ENCODE data around the gene HSPA4L. TPM values are rescaled to one million over a fixed set of nuclear protein-coding genes. Genes with fewer than 3 reads are reported as not detected.

The HSPA4L gene
- total and polyA plus RNA-seq, 7 donors, result 0.36 to 8.2 (median 2.7) TPM

- Histone ChIP-seq H3K4me3 (no peak overlapping the region), H3K4me1 (no peaks in the 10 kb centered on the region), H3K9me3 (peaks cover 7% of the 10 kb centered on the region), H3K27ac (no peak overlapping the region), H3K36me3 (ENCODE audit: insufficient read depth in 1 of 2, low read depth in 1 of 2) (no peaks in the 10 kb centered on the region), H3K27me3 (ENCODE audit: insufficient read depth in 3 of 3, low read length in 2 of 3) (no peaks in the 10 kb centered on the region)
- no peak for ATAC-seq
- TF ChIP-seq CTCF (IDR thresholded peaks at IDR 0.05), result no peak
- intact Hi-C loops (cut with DNase I), result no loop called here
- WGBS, 3 donors, result 87 to 91% (median 90%) methylated on average over 12 of the region's 12 CpGs
- no peak for DNase-seq
Observed at GRCh38 chr4:127843704-127844600, 61.8 kb downstream of the HSPA4L start.

DNA sequence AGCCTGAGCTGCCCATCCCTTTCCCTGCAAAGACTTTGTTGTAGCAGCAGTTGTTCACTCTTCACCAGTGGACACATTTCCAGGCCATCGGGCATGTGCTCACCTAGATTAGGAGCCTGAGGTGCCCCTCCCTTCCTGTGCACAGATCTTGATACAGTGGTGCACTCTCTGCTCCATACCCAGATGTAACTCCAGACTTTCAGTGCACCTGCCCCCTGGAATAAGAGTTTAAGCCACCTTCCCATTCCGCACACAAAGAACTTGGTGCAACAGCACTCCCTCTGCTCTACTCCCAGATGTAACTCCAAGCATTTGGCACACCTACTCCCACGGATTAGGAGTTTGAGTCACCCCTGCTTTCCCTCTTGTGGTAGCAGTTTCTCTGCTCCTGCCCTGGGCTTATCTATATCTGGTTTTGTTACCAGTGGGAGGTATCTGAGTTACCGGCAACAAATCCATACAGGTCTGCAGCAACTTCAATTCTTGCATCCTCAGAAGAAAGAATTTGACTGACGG is 62.5 kb downstream of the HSPA4L start:
- WGBS, 3 donors, result 92% methylated on average over 5 of the region's 5 CpGs
- intact Hi-C loops (cut with DNase I), result no loop called here
- no peaks in the 10 kb centered on the region for H3K36me3 ChIP-seq (ENCODE audit: insufficient read depth in 1 of 2, low read depth in 1 of 2)
- ATAC-seq (no peak), DNase-seq (no peak)
- H3K4me3 ChIP-seq, result no peak overlapping the region
- no peak for TF ChIP-seq CTCF (IDR thresholded peaks at IDR 0.05)
- H3K27me3 ChIP-seq (ENCODE audit: insufficient read depth in 3 of 3, low read length in 2 of 3), result no peaks in the 10 kb centered on the region
- no peaks in the 10 kb centered on the region for H3K4me1 ChIP-seq
- H3K27ac ChIP-seq, result no peak overlapping the region
- H3K9me3 ChIP-seq, result peaks cover 10% of the 10 kb centered on the region

DNA sequence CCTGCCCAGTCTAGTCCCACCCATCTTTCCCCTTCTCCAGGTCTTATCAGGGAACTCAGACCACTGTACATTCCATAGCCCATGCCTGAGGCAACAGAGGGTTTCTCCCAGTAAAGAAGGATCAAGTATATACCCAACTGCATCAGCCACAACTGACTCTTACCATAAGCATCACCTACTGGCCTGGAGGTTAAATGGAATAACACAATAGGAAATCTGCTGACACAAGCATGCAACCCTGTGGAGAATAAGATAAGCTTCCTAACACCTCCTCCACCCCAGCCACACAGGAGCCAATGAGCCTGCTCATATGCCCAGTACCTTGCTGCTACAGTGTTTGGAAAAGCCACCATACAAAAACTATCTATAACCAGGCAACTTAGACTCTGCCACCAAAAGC is 63.9 kb downstream of the HSPA4L start:
- TF ChIP-seq CTCF (IDR thresholded peaks at IDR 0.05), result no peak
- Histone ChIP-seq H3K4me3 (no peak overlapping the region), H3K27ac (no peak overlapping the region), H3K27me3 (ENCODE audit: insufficient read depth in 3 of 3, low read length in 2 of 3) (no peaks in the 10 kb centered on the region), H3K4me1 (no peaks in the 10 kb centered on the region), H3K36me3 (ENCODE audit: insufficient read depth in 1 of 2, low read depth in 1 of 2) (no peaks in the 10 kb centered on the region), H3K9me3 (peaks cover 22% of the 10 kb centered on the region)
- DNase-seq (no peak), ATAC-seq (no peak)
- intact Hi-C loops (cut with DNase I), result no loop called here

DNA sequence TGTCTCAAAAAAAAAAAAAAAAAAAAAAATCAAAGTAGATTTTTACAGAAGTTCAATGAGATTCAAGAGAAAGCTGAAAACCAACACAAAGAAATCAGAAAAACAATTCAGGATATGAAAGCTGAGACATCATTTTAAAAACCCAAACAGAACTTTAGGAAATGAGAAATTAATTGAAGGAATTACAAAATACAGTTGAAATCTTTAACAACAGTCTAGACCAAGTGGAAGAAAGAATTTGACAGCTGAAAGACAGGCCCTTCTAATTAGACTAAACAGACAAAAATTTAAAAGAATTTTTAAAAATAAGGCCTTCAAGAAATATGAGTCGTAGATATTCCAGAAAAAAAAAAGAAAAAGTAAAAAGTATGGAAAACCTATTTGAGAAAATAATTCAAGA is 64.6 kb downstream of the HSPA4L start:
- no peak for DNase-seq
- H3K4me1 ChIP-seq, result no peaks in the 10 kb centered on the region
- H3K27me3 ChIP-seq (ENCODE audit: insufficient read depth in 3 of 3, low read length in 2 of 3), result no peaks in the 10 kb centered on the region
- no peak overlapping the region for H3K27ac ChIP-seq
- 89 to 100% (median 93%) methylated on average over 1 of the region's 1 CpG for WGBS, 3 donors
- no peaks in the 10 kb centered on the region for H3K36me3 ChIP-seq (ENCODE audit: insufficient read depth in 1 of 2, low read depth in 1 of 2)
- ATAC-seq, result no peak
- intact Hi-C loops (cut with DNase I), result no loop called here
- TF ChIP-seq CTCF (IDR thresholded peaks at IDR 0.05), result no peak
- peaks cover 27% of the 10 kb centered on the region for H3K9me3 ChIP-seq
- H3K4me3 ChIP-seq, result no peak overlapping the region

Measured in psoas muscle (tissue), 8 donors.